GM12873 (cell line): ENCODE measurements around the gene NFIA.
A peak's percentile ranks its signal among the peaks of the same experiment; 100 is the strongest.

Source experiments
- TF ChIP-seq, protein P1 (sequence below): IDR thresholded peaks from 2 replicates; pipeline ENCODE4 v1.5.1; 2012; ENCODE audit warnings: low read depth, mild to moderate bottlenecking, moderate library complexity, low read length, control low read depth; ENCODE audit not compliant: insufficient read depth; ENCODE audit errors: missing control alignments

The NFIA gene

DNA sequence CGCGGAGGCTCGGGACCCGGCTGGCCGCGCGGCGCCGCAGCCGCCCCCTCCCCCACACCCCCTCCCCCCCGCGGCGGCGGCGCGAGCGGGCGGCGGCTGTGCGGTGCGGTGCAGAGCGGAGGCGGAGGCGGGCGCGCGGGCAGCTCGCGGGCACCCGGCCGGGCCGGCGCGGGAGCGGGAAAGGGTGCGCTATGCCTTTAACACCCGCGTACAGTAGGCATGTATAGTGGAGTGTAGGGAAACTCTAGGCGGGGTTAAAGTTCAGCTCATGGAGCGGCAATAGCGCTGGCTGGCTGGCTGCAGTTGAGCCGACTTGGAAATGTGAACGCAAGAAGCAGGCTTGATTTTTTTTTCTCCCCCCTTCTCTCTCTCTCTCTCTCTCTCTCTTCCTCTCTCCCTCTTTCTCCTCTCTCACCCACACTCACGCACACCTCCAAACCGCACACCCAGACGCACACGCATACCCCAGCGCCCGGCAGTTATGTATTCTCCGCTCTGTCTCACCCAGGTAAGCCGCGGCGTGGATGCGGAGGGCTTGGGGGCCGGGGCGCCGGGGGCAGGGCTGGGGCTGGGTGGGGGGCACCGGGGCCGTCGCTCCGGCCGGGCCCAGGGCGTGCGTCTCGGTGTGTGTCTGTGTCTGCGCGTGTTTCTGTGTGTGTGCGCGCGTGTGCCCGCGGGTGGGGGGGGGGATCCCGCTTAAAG lies at the start of gene NFIA:
TSS of gene NFIA (plus strand) at position 251 of the 702 bp plus-strand sequence.
- TF ChIP-seq, protein P1, sequence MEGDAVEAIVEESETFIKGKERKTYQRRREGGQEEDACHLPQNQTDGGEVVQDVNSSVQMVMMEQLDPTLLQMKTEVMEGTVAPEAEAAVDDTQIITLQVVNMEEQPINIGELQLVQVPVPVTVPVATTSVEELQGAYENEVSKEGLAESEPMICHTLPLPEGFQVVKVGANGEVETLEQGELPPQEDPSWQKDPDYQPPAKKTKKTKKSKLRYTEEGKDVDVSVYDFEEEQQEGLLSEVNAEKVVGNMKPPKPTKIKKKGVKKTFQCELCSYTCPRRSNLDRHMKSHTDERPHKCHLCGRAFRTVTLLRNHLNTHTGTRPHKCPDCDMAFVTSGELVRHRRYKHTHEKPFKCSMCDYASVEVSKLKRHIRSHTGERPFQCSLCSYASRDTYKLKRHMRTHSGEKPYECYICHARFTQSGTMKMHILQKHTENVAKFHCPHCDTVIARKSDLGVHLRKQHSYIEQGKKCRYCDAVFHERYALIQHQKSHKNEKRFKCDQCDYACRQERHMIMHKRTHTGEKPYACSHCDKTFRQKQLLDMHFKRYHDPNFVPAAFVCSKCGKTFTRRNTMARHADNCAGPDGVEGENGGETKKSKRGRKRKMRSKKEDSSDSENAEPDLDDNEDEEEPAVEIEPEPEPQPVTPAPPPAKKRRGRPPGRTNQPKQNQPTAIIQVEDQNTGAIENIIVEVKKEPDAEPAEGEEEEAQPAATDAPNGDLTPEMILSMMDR, result no peak

DNA sequence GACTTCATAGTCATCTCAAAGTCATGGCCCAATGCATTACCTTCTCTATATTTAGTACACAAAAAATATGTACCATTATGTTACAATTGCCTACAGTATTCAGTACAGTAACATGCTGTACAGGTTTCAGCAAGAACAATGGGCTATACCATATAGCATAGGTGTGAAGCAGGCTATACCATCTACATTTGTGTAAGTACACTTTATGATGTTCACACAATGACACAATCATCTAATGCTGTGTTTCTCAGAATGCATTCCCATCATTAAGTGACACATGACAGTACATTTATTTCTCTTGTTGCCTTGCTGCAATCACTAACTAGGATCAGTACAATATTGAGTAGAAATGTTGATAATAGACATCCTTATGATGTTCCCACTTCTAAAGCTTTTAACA lies 46.5 kb upstream of the NFIA start:
- TF ChIP-seq, protein P1, result no peak

DNA sequence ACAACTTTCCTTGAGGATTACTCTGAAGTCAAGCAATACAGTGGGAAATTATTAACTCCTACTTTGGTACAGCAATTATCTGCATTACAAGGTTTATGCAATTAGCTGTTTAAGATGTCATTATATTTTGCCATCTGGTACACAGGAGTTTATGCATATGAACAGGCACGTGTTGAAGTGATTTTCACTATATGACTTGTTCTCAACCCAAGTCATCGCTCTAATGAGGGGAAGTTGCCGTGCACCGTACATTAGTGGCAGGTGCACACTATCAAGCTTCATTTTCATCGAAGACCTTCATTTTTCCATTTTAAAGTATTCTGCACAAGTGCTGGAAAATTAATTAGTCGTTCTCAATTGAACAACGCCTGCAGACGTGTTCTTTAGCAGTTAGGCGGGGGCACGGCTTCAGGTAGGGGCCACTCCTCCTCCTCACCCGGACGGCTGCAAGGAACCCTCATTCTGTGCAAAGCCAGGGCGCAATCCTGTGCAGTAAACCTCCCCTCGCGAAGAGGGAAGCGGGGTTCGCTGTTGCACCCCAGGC lies 39.8 kb upstream of the NFIA start:
- TF ChIP-seq, protein P1, result no peak

DNA sequence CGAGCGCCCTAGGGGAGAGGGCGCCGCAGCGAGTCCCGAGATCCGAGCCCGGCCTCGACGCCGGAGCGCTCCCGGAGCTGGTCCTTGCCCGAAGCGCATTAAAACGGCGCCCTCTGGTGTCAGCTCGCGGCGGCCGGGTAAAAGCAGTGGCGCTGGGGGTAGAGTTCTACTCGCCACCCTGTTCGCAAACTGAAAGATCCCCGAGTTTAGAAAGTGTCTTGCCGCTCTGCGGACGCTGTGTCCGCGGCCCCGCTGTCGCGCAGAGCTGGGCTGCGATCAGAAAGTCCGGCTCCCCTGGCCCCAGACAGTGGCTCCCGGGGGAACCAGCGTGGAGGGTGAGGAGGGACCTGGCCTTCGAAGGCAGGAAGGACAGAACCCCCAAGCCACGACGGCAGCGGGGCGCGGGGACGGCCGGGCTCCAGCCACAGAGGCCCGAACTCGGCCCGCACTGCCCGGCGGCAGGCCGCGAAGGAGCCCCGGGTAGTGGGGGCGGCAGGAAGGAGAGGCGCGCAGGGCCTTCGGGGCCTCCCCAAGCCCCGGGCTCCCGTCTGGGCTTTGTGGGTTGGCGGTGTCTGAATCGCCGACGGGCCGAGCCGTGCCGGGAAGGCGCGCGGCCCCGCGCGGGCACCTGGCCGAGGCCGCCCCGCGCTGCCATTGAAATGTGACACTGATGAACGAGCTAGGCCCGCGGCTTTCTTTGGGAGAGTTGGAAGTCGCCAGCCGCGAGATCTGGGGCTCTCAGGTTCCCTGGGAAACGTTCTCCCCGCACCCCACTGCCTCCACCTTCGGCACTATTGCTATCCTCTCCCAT lies 39.1 kb upstream of the NFIA start:
- TF ChIP-seq, protein P1, result peak; percentile 57

DNA sequence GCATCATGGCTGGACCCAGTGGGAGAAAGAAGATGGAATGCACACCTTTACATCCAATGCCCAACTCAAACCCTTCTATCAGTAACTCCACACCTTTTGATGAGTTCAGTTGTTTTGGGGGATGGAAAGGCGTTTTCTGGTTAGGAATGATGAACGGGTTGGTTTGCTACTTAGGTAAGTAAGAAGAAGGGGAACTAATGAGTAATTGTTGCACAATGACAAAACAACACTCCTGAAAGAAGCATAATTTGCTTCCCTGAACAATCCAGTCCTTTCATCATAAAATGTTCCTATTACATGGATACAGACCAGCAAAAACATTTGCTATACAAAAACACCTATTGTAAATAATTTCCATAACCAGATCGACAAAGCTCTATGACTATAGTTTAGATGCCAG lies 35.9 kb upstream of the NFIA start:
- TF ChIP-seq, protein P1, result no peak

DNA sequence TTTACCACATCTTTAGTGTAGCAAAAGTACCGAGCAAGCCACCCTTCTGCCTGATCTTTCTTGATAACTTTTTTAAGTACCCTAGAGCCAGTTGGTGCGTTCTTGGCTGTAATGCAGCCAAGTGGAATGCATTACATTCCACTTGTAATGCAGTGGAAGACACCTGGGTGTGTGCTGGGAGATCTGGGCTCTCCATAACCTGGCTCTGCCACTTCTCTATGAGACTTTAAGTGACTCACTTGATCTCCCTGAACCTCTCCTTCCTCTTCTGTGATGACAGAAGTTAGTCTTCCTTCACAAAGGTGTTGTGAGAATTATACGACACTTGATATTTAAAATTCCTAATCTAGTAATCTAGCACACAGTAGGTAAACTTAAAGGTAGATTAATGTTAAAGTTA lies 35.3 kb upstream of the NFIA start:
- TF ChIP-seq, protein P1, result no peak

DNA sequence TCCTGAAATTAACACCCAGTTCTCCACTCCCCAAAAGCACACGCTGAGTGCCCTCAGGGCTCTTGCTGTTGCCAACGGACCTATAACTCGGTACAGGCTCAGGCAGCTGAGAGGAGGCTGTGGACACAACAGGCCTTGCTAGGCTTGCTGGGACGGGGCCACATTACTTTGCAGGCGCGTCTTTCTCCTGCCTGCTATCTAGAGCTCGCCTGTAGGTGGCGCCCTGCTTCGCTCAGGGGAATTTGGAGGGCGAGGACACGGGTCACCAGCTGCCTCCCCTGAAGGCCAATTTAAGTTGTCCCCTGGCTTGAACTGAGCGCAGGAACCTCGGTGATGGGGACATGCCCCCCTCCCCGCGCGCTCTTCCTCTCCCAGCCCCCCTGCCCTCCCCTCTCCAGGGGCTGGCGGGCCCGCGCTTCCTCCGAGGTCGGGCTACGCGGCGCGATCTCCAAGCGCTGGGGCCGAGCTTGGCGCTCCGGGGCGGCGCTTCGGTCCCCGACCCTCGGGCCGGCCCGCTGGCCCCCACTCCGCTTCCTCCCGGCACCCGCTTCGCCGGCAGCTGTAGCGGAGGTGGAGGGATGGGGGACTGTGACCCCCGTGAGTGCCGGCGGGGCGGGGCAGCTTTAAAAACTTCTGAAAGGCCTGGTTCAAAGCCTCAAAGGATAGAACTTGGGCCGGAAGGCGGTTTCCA lies 32.4 kb upstream of the NFIA start:
- TF ChIP-seq, protein P1, result peak; percentile 85
